ENCODE measurements around the gene SLC30A7.

Gene SLC30A7

DNA sequence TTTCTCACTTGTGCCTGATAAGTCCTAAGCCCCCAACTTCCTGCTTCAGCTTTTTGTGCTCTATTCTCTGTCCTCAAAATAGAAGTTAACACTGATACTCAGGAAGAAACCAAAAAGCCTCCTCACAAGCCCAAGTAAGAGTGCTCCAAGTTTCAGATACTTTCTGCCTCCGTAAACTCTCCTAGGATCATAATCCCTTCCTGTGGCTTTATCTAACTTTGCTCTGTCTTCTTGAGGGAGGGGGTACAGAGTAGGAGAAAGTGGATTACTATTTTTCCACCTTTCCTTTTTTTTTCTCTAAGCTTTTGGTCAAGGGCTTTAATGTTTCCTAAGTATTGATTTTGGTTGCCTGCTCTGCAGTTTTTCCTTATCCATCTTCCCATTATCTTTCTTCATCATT lies 75.1 kb downstream of the SLC30A7 start:
- no peak for DNase-seq (ENCODE audit: low read depth in 3 of 3, low spot score in 1 of 3)

DNA sequence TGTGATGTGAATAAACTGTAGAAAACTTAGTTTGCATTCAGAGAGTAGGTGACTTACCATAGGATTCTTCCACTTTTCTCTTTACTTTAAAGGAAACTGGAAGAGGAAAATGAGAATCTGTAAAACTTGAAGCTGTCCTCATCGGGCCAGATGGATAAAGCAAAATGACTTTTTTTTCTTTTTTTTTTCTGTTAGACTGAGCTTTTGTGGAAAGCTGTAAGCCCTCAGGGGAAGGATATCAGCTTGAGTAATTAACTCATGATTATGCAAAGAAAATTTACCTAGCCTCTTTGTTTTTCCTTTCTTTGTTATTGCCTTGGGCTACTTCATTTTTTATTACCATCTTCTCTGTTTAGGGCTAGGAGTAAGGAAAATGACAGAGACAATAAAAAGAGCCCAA lies 76.3 kb downstream of the SLC30A7 start:
- no peak for DNase-seq (ENCODE audit: low read depth in 3 of 3, low spot score in 1 of 3)

DNA sequence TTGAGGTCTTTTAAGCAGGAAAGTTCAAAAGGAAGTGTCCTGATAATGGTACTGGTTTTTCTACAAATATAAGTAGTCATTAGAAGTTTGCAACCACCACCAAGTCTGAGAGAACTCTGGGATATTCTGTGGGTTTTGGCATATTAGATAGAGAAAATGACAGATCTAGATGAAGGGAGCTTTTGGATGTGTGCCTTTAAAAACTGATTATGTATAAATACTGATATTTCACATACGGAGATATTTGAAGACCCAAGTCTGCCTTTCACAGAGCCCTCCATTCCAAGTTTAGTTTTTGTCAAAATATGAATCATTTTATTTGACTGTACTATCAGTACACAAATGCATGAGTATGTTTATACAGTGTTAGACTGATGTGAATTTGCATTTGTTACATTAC lies 81.0 kb downstream of the SLC30A7 start:
- DNase-seq (ENCODE audit: low read depth in 3 of 3, low spot score in 1 of 3), result no peak

GRCh38 chr1:100979631-100980030 lies 83.7 kb downstream of the SLC30A7 start:
- DNase-seq (ENCODE audit: low read depth in 3 of 3, low spot score in 1 of 3), result no peak

DNA sequence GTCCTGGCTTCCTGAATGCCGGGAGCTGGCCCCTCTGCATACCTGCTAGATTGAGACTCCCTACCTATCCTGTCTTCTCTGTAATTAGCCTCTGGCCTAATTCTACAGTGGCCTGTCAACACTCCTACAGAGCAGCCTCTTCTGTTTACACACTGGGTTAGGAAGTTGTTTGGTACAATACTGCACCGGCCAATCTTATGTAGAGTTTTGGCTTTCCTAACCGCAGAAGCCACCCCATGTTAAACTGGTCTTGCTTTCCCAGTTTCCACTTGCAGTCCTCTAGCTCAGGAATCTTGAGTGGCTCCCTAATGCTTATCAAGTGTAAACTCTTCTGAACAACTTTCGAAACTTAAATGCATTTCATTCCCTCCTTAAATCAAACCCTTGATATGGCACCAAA lies 86.9 kb downstream of the SLC30A7 start:
- DNase-seq (ENCODE audit: low read depth in 3 of 3, low spot score in 1 of 3), result no peak

- no peak for DNase-seq (ENCODE audit: low read depth in 3 of 3, low spot score in 1 of 3)
Observed at GRCh38 chr1:100988121-100988520, 92.2 kb downstream of the SLC30A7 start.

DNA sequence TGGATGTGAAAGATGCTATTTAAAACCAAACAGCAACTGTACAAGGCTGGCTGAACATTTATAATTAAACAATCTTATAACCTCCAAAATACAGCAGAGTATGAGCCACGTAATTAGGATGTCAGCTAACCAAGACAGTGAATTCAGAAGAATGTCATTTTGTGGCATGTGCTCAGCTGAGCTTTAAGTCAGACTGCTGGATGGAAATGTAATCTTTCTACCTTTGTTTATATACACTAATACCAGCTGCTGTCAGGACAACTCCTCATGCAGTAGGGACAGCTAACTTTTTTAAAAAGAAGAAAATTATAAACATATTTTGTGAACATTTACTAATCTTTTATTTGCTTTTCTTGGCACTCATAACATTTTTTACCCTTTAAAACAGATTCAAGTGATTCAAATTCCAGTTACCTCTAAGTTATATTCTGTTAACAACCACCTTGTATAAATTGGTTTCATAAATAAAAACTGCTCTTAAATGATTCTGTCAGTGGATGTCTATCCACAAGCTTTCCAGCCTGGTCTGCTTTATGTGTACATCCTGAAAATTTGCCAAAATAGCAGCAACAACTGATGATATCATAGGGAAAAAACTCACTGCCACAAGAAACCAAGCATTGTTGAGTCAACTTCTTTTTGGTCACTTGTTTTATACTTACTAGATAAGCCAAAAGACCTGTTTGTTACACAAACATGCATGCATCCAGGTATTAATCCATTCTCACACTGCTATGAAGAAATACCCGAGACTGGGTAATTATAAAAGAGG lies 93.6 kb downstream of the SLC30A7 start:
- DNase-seq (ENCODE audit: low read depth in 3 of 3, low spot score in 1 of 3), result no peak

DNA sequence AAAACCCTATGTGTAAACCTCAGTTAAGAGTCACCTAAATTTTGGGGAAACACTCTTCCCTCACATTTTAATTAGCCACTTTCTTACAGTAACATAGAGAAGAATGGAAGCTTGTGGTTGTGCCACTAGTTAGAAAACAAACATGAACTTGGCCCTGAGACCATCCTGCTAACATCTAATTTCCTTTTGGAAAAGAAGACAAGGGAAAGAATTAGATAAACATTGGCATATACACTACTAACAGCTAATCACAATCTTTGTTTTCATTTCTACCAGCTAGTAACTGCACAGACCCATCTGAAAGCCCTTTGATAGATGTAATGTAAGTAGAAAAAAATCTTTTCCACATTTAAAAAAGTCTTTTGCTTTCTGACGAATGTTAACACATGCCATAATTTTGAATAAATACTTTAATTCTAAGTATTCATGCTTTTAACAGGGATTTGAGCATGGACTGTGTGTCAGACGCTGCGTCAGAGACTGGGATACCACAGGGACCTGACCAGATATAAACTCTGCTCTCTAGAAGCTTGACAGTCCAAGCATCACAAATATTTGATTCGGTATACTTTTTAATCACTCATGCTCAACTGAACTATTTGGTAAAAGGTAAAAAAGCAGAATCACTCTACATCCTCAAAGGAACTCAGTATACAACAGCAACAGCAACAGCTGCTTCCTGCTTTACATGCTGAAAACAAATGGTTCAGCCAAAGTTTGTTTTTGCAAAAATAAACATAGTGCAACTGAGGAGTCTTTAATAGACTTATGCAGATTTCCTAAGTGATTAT lies 99.5 kb downstream of the SLC30A7 start:
- DNase-seq (ENCODE audit: low read depth in 3 of 3, low spot score in 1 of 3), result no peak

DNA sequence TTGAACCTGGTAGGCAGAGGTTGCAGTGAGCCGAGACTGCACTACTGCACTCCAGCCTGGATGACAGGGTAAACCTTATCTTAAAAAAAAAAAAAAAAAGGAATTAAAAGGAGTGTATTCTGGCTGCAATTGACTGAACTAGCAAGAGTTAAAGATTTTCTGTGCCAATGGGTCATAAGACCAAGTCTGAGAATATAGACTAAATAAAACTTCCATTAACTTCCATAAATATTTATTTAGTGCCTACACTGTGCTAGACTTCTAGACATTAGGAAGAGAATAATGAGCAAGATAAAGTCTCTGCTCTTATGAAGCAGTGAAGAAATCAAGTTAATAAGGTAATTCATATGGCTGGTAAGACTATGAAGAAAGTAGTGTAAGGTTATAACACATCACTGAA lies 102.5 kb downstream of the SLC30A7 start:
- no peak for DNase-seq (ENCODE audit: low read depth in 3 of 3, low spot score in 1 of 3)

DNA sequence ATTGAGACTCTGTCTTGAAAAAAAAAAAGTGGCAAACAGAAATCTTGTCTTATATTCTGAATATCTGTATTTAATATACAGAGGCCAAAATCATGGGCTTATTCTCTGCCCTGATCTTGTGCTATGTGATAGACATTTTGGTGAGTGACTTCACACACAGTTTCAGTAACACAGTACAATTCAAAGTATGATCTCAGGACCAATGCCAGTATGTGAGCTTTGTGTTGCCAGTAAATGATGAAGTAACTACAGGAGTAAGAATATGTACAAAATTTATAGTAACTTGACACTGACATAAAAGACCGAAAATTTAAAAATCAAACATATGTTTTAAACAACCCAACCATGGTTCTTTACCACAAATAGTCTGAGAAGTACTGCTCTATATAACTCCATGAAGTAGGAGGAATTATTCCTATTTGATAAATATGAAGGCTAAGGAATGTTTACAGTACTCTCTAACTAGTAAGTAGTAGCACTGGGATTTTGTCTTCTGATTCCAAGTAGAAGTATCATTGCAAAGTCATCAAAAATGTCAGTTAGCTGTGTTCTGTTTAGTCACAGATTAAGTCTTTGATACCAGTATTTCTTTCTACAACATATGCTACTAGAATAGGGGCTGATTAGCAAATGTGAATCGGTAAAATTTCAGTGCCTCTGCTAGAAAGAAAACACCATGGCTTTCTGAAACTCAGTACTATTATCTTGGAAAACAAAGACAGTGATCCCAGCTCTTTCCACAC lies 104.4 kb downstream of the SLC30A7 start:
- DNase-seq (ENCODE audit: low read depth in 3 of 3, low spot score in 1 of 3), result no peak

- no peak for DNase-seq (ENCODE audit: low read depth in 3 of 3, low spot score in 1 of 3)
Observed at GRCh38 chr1:101002551-101002950, 106.7 kb downstream of the SLC30A7 start.

DNA sequence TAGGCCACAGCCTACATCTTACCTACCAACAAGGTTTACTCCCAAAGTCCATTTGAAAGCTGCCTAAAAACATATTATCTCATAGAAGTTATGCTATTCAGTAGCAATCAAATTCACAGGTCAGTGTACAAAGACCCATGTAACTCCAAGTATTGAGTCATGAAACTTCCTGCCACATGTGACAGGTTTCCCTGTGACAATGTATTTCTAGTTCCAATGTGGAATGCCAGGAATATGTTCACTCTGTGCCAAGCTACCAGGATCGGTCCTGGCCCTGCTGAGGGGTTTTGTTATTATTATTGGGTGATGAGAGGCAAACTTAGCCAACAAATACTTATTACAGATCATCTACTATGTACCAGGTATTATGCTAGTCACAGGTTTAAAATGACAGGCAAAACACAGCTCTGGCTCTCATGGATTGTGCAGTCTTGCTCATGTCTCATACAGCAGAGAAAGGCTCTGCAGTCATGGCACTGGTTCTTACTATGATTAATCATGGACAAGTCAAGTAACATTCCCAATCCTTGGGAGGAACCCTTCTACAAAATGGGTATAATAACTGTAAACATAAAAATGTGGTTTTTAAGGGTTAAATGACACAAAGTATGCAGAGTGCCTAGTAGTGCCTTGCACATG lies 107.2 kb downstream of the SLC30A7 start:
- no peak for DNase-seq (ENCODE audit: low read depth in 3 of 3, low spot score in 1 of 3)

GRCh38 chr1:101004061-101004460 lies 108.2 kb downstream of the SLC30A7 start:
- no peak for DNase-seq (ENCODE audit: low read depth in 3 of 3, low spot score in 1 of 3)

DNA sequence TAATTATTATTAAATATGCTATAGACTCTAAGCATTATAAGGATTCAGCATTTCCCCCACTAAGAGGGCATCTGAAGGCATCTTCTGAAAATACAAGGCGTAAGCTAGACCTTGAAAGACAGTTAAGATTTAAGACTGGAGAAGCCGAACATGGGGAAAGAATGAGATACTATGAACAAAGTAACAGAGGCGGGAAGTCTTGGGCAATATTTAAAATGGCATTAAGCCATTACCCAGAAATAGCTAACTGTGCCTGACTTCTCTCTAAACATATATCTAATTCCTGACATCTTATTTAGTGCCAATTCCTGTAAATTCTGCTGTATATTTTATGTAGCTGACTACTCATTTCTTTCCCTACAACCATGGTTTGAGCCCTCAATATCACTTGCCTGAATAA lies 108.8 kb downstream of the SLC30A7 start:
- no peak for DNase-seq (ENCODE audit: low read depth in 3 of 3, low spot score in 1 of 3)

GRCh38 chr1:101005183-101005582 lies 109.3 kb downstream of the SLC30A7 start:
- DNase-seq (ENCODE audit: low read depth in 3 of 3, low spot score in 1 of 3), result no peak

GRCh38 chr1:101005871-101006270 lies 110.0 kb downstream of the SLC30A7 start:
- DNase-seq (ENCODE audit: low read depth in 3 of 3, low spot score in 1 of 3), result no peak

GRCh38 chr1:101006553-101006952 lies 110.7 kb downstream of the SLC30A7 start:
- no peak for DNase-seq (ENCODE audit: low read depth in 3 of 3, low spot score in 1 of 3)

GRCh38 chr1:101008229-101008834 lies 112.4 kb downstream of the SLC30A7 start:
- no peak for DNase-seq (ENCODE audit: low read depth in 3 of 3, low spot score in 1 of 3)

DNA sequence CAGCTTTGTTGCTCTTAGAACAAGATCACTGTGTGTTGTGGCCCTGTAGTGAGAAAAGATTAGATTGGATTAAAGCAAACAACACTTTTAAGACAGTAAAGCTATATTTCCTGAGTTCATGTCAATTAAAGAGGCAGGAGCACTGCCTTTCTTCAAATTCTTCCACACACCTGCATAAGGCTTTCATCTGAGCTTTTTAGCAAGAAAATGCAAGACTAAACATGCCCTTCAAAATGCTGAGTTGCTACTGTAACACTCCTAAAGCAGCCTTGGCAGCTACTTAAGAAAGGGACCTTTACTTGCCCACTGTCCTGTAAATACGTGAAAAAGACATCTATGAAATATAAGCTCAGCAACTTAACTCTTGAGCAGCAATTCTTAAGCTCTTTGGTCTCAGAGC lies 117.9 kb downstream of the SLC30A7 start:
- DNase-seq (ENCODE audit: low read depth in 3 of 3, low spot score in 1 of 3), result no peak

GRCh38 chr1:101017448-101017847 lies 121.6 kb downstream of the SLC30A7 start:
- DNase-seq (ENCODE audit: low read depth in 3 of 3, low spot score in 1 of 3), result no peak

DNA sequence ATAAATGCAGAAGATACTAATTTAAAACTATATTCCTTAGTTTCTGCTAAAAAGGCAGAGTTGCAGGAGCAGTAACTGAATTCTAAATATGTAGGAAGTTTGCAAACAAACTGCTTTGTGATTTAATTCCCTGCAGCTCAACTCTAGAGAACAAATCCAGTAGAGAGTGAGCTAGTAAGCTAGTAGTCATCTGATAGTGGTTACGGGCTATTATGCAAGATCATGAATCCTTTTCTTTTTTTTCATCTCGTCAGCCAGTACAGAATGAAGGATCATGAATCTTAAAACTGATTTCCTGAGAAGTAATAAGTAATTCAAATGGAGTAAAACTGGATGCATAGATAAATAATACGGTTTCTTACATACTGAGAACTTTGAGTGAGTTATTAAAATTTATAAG lies 126.4 kb downstream of the SLC30A7 start:
- no peak for DNase-seq (ENCODE audit: low read depth in 3 of 3, low spot score in 1 of 3)

All from stimulated activated CD4-positive, alpha-beta T cell treated with anti-CD3 and anti-CD28 coated beads, TNF-alpha, amount 100 ng/mL, for 1 hour (primary cell).